ENCODE results near the gene CASZ1.

DNA sequence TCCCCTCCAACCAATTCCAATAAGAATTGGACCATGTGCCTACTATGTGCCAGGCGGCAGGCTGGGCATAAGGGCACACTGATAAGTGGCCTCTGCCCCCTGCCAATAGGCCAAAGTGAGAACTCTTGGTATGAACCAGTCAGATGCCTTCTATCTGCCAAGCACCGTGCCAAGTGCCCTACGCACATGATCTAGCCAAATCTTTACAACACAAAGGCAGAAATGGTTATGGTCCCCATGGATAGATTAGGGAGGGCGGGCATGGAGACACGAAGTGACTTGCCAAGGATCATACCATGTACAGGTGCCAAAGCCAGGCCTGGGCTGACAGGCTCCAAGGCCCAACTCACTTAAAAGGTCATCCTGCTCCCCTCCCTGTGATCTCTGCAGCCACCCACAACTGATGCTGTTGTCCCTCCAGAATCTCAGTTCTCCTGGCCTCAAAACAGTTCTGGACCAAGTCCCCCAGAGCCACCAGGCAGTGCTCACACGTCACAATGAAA lies 32.1 kb downstream of the CASZ1 start:
- TF ChIP-seq EZH2phosphoT487 (IDR thresholded peaks at IDR 0.05; ENCODE audit: unreplicated experiment) (no peak), EZH2 (IDR thresholded peaks at IDR 0.05; ENCODE audit: low read depth, unreplicated experiment) (no peak), POLR2AphosphoS5 (IDR thresholded peaks at IDR 0.05; ENCODE audit: low read depth) (no peak), JUNB (IDR thresholded peaks at IDR 0.05; ENCODE audit: unreplicated experiment) (no peak), NANOG (IDR thresholded peaks at IDR 0.05; ENCODE audit: borderline replicate concordance) (no peak), CREB1 (CRISPR knock-in tag; IDR thresholded peaks at IDR 0.05; ENCODE audit: low read depth) (no peak), ZNF114 (CRISPR knock-in tag; IDR thresholded peaks at IDR 0.05) (no peak)
- TF ChIP-seq, protein P1, sequence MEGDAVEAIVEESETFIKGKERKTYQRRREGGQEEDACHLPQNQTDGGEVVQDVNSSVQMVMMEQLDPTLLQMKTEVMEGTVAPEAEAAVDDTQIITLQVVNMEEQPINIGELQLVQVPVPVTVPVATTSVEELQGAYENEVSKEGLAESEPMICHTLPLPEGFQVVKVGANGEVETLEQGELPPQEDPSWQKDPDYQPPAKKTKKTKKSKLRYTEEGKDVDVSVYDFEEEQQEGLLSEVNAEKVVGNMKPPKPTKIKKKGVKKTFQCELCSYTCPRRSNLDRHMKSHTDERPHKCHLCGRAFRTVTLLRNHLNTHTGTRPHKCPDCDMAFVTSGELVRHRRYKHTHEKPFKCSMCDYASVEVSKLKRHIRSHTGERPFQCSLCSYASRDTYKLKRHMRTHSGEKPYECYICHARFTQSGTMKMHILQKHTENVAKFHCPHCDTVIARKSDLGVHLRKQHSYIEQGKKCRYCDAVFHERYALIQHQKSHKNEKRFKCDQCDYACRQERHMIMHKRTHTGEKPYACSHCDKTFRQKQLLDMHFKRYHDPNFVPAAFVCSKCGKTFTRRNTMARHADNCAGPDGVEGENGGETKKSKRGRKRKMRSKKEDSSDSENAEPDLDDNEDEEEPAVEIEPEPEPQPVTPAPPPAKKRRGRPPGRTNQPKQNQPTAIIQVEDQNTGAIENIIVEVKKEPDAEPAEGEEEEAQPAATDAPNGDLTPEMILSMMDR (conservative IDR thresholded peaks at IDR 0.05; ENCODE audit: low read depth in 2 of 2) = no peak
- TF ChIP-seq, protein P2, sequence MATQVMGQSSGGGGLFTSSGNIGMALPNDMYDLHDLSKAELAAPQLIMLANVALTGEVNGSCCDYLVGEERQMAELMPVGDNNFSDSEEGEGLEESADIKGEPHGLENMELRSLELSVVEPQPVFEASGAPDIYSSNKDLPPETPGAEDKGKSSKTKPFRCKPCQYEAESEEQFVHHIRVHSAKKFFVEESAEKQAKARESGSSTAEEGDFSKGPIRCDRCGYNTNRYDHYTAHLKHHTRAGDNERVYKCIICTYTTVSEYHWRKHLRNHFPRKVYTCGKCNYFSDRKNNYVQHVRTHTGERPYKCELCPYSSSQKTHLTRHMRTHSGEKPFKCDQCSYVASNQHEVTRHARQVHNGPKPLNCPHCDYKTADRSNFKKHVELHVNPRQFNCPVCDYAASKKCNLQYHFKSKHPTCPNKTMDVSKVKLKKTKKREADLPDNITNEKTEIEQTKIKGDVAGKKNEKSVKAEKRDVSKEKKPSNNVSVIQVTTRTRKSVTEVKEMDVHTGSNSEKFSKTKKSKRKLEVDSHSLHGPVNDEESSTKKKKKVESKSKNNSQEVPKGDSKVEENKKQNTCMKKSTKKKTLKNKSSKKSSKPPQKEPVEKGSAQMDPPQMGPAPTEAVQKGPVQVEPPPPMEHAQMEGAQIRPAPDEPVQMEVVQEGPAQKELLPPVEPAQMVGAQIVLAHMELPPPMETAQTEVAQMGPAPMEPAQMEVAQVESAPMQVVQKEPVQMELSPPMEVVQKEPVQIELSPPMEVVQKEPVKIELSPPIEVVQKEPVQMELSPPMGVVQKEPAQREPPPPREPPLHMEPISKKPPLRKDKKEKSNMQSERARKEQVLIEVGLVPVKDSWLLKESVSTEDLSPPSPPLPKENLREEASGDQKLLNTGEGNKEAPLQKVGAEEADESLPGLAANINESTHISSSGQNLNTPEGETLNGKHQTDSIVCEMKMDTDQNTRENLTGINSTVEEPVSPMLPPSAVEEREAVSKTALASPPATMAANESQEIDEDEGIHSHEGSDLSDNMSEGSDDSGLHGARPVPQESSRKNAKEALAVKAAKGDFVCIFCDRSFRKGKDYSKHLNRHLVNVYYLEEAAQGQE (IDR thresholded peaks at IDR 0.05; ENCODE audit: unreplicated experiment) = no peak
